ENCODE measurements around the gene KLHL13. TPM values are rescaled to one million over a fixed set of nuclear protein-coding genes. Genes with fewer than 3 reads are reported as not detected.

The KLHL13 gene
- total and polyA plus RNA-seq, 2 of the 8 experiments (the other 6 are each of a cell fraction or from before 2014, with no cell fraction given): 6.4 to 12.8 TPM

DNA sequence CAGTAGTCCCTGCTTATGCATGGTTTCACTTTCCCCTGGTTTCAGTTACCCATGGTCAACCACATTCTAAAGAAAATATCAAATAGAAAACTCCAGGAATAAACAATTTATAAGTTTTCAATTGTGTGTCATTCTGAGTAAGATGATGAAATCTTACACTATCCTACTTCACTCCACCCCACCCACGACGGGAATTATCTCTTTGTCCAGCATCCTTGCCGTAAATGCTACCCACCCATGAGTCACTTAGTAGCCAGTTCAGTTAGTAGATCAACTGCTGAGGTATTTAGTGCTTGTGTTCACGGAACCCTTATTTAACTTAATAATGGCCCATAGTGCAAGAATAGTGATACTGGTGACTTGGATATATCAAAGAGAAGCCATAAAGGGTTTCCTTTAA, 91.4 kb downstream of the KLHL13 start:
- no peak overlapping the region for H3K4me3 ChIP-seq (ENCODE audit: extremely low read depth in 1 of 4, insufficient read depth in 2 of 4, low read depth in 3 of 4, low read length in 4 of 4)
- no peaks in the 10 kb centered on the region for H3K79me2 ChIP-seq (ENCODE audit: control insufficient read depth in 1 of 2, insufficient read depth in 2 of 2, low read length in 2 of 2)
- no peaks in the 10 kb centered on the region for H4K20me1 ChIP-seq (replicated peaks in 1 of 2; ENCODE audit: control insufficient read depth in 1 of 2, insufficient read depth in 2 of 2, low read length in 2 of 2)
- no peak overlapping the region for H3K18ac ChIP-seq (ENCODE audit: extremely low read depth, low read length)
- no peaks in the 10 kb centered on the region for H3K9me3 ChIP-seq (ENCODE audit: insufficient read depth in 2 of 2, low read depth in 1 of 2, low read length in 1 of 2)
- H3K23me2 ChIP-seq (ENCODE audit: low read depth, low read length): no peaks in the 10 kb centered on the region
- H3K14ac ChIP-seq (ENCODE audit: insufficient read length): no peak overlapping the region
- no peak overlapping the region for H4K91ac ChIP-seq (replicated peaks; ENCODE audit: insufficient read length, low read length)
- no peak overlapping the region for H2BK5ac ChIP-seq (ENCODE audit: low read depth, low read length)
- H3K9ac ChIP-seq (replicated peaks in 1 of 4; ENCODE audit: extremely low read depth in 1 of 4, low read depth in 3 of 4, low read length in 3 of 4): no peak overlapping the region
- H3K4ac ChIP-seq (replicated peaks; ENCODE audit: insufficient read length, low read depth, low read length): no peak overlapping the region
- H3K4me1 ChIP-seq (replicated peaks in 1 of 4; ENCODE audit: control insufficient read depth in 3 of 4, insufficient read depth in 4 of 4, low read length in 3 of 4): no peaks in the 10 kb centered on the region
- no peak overlapping the region for H3K27ac ChIP-seq (ENCODE audit: low read depth, low read length)
- H2BK120ac ChIP-seq (replicated peaks; ENCODE audit: low read depth, low read length): no peak overlapping the region
- no peak overlapping the region for H2AK5ac ChIP-seq (ENCODE audit: low read depth, low read length)
- FAIRE-seq (no peak), DNase-seq (ENCODE audit: low read depth in 1 of 2, low spot score in 2 of 2) (no peak)
- no peak overlapping the region for H3K4me2 ChIP-seq (ENCODE audit: insufficient read depth in 1 of 2, low read depth in 2 of 2, low read length in 2 of 2)
- H2BK20ac ChIP-seq (ENCODE audit: low read length): no peak overlapping the region
- no peak overlapping the region for H3K56ac ChIP-seq (replicated peaks; ENCODE audit: insufficient read length, low read depth, low read length)
- 92% methylated on average over 4 of the region's 4 CpGs; no CpG with 5 or more reads in 1 of the 2 experiments for WGBS, 2 experiments (ENCODE audit: extremely low coverage in 1 of 2, insufficient coverage in 1 of 2, insufficient read length in 1 of 2, insufficient replicate concordance in 2 of 2, low coverage in 1 of 2, low lambda C conversion rate in 2 of 2, missing lambda C conversion rate in 1 of 2)
- ChIA-PET POLR2A (ENCODE audit: partially characterized antibody) (no interaction called here), CTCF (ENCODE audit: partially characterized antibody) (no interaction called here)
- no peak overlapping the region for H4K5ac ChIP-seq (ENCODE audit: insufficient read length, low read depth, low read length)
- H3K79me1 ChIP-seq (ENCODE audit: low read depth, low read length): no peaks in the 10 kb centered on the region
- no peaks in the 10 kb centered on the region for H3K36me3 ChIP-seq (ENCODE audit: control insufficient read depth in 2 of 4, insufficient read depth in 4 of 4, low read length in 3 of 4)
- H3K27me3 ChIP-seq (replicated peaks in 1 of 4; ENCODE audit: control insufficient read depth in 3 of 4, extremely low read depth in 1 of 4, insufficient read depth in 3 of 4, low read length in 3 of 4): no peaks in the 10 kb centered on the region
- no peak overlapping the region for H2BK12ac ChIP-seq (ENCODE audit: low read depth, low read length)
- no peak overlapping the region for H3K23ac ChIP-seq (ENCODE audit: insufficient read length)
- TF ChIP-seq EGR1 (IDR thresholded peaks at IDR 0.05; ENCODE audit: borderline replicate concordance, low read depth, low read length): no peak
- TF ChIP-seq KDM1A (IDR thresholded peaks at IDR 0.05; ENCODE audit: borderline replicate concordance, low read length): no peak
- TF ChIP-seq EP300 (IDR thresholded peaks at IDR 0.05; ENCODE audit: borderline replicate concordance in 1 of 2, low read depth in 2 of 2, low read length in 2 of 2): no peak
- TF ChIP-seq RAD21 (IDR thresholded peaks at IDR 0.05 in 1 of 2, conservative IDR thresholded peaks at IDR 0.05 in 1 of 2; ENCODE audit: low read depth in 2 of 2, low read length in 2 of 2): no peak
- no peak for TF ChIP-seq CBX5 (IDR thresholded peaks at IDR 0.05; ENCODE audit: low read depth, low read length)
- H4K8ac ChIP-seq (ENCODE audit: extremely low read depth, insufficient read depth, low read length): no peak overlapping the region
- H2BK15ac ChIP-seq (ENCODE audit: low read length): no peak overlapping the region
- H2AFZ ChIP-seq (ENCODE audit: low read length): no peak overlapping the region

All from H1 (cell line).